T-cell (primary cell): ENCODE measurements around the gene RGS7. TPM values are rescaled to one million over a fixed set of nuclear protein-coding genes. Genes with fewer than 3 reads are reported as not detected.
"Not testable (repeated sequence)": the region's sequence is repeated elsewhere in the genome, so short reads cannot be mapped to it uniquely, and the experiment has no call there.

Experiments
- ATAC-seq, 4 experiments: fragments of 200-7000 bp in 3 of 4; fragments of 150-1000 bp in 1 of 4; cut with Tn5 transposase; replicated peaks in 1 of 4; 1 replicate in 3 of 4; 2 replicates in 1 of 4; pipeline ENCODE4 v1.10.0; 2021; ENCODE audit warnings: moderate library complexity in 3 of 4, mild to moderate bottlenecking in 2 of 4, moderate number of reproducible peaks in 1 of 4
- CTCF ChIA-PET, 2 donors: fragments of 300-600 bp; sonication (Branson Sonifier 250); formaldehyde crosslinking; loops; one replicate each; lab custom pipeline; 2022; ENCODE audit warnings: antibody characterized with exemption in 2 of 2; lab: Charles Lee
- POLR2A ChIA-PET, 2 donors: fragments of 300-600 bp; sonication (Branson Sonifier 250); formaldehyde crosslinking; loops; one replicate each; lab custom pipeline; 2022; ENCODE audit warnings: antibody characterized with exemption in 2 of 2; lab: Charles Lee
- DNase-seq, 35 experiments: peaks; one replicate each; pipeline versions ENCODE4 v3.0.0 to v3.0.0-alpha.2; 2013 to 2023
- H3K27ac ChIP-seq: one replicate; pipeline ENCODE4 v1.5.1; 2013; ENCODE audit warnings: low read length
- H3K27me3 ChIP-seq, 2 experiments: replicated peaks in 1 of 2; 1 replicate in 1 of 2; 2 replicates in 1 of 2; pipeline versions ENCODE4 v1.6.1 to v1.7.0; 2013; ENCODE audit warnings: low read length in 1 of 2, mixed read lengths in 1 of 2; ENCODE audit not compliant: control insufficient read depth in 2 of 2, insufficient read depth in 2 of 2; ENCODE audit errors: extremely low read depth in 1 of 2
- H3K36me3 ChIP-seq, 2 donors: 1 replicate in 1 of 2; 2 replicates in 1 of 2; pipeline versions ENCODE4 v1.6.1 to v1.7.0; 2013; ENCODE audit warnings: low read length in 1 of 2; ENCODE audit not compliant: control insufficient read depth in 2 of 2, insufficient read depth in 1 of 2; ENCODE audit errors: extremely low read depth in 1 of 2
- H3K4me1 ChIP-seq, 2 experiments: 1 replicate in 1 of 2; 2 replicates in 1 of 2; pipeline versions ENCODE4 v1.6.1 to v1.7.0; 2013; ENCODE audit warnings: low read length in 2 of 2, mixed read lengths in 1 of 2; ENCODE audit not compliant: insufficient read depth in 2 of 2, control insufficient read depth in 1 of 2; ENCODE audit errors: extremely low read depth in 1 of 2
- H3K4me3 ChIP-seq, 2 donors: 1 replicate in 1 of 2; 2 replicates in 1 of 2; pipeline versions ENCODE4 v1.5.1 to v1.7.0; 2013; ENCODE audit warnings: mild to moderate bottlenecking in 2 of 2, low read length in 1 of 2, moderate library complexity in 1 of 2; ENCODE audit not compliant: control insufficient read depth in 1 of 2; ENCODE audit errors: extremely low read depth in 1 of 2
- H3K9me3 ChIP-seq: 2 replicates; pipeline ENCODE4 v1.7.0; 2013
- H3K27ac Mint-ChIP-seq, 2 donors: one replicate each; pipeline ENCODE4 v1.8.0; 2020 to 2021; ENCODE audit warnings: mild to moderate bottlenecking in 2 of 2, mixed read lengths in 2 of 2
- H3K27me3 Mint-ChIP-seq, 2 donors: one replicate each; pipeline ENCODE4 v1.8.0; 2021 to 2022; ENCODE audit warnings: mixed read lengths in 2 of 2
- H3K36me3 Mint-ChIP-seq: one replicate; pipeline ENCODE4 v1.8.0; 2021; ENCODE audit warnings: mixed read lengths
- H3K4me1 Mint-ChIP-seq, 3 donors: one replicate each; pipeline ENCODE4 v1.8.0; 2020 to 2022; ENCODE audit warnings: mixed read lengths in 3 of 3, mild to moderate bottlenecking in 1 of 3
- H3K4me3 Mint-ChIP-seq, 3 donors: one replicate each; pipeline ENCODE4 v1.8.0; 2020 to 2022; ENCODE audit warnings: mild to moderate bottlenecking in 3 of 3, mixed read lengths in 3 of 3, moderate library complexity in 3 of 3
- H3K9me3 Mint-ChIP-seq, 3 donors: one replicate each; pipeline ENCODE4 v1.8.0; 2020 to 2022; ENCODE audit warnings: mixed read lengths in 3 of 3
- WGBS: methylation state at CpG from one replicate; pipeline ENCODE4 v1.1.5; 2013; ENCODE audit warnings: missing lambda C conversion rate; ENCODE audit not compliant: insufficient coverage; 5-methylcytosine and 5-hydroxymethylcytosine counted together
- total RNA-seq, 35 experiments: library from RNA in 6 of 35; stranded (reverse) in 6 of 35; fragments of 120-200 nt in 1 of 35; gene quantifications; one replicate each; pipeline versions ENCODE4 v1.2.1 to v1.2.4 and lab custom pipeline; 2013 to 2026

RGS7 gene
- total RNA-seq, 5 donors from 2014 or later (not counting 1 experiment from before 2014, with no cell fraction given): not detected

DNA sequence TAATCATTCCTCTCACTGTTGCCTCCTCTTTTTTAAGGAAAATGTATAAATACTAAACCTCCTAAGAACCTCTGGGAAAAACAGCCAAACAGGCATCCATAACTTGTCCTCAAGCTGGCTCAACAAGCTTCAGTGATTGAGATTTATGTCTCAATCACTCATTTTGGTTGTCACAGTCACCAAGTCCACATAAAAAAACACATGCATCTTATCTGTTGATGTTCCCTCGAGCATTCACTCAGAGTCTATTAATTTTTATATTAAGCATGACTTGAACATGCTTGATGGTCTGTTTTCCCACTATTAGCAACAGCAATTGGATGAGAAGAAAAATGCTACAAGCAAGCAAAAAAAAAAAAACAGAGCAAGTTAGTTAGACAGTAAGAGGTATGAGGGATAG lies 254.3 kb downstream of the RGS7 start:
- no peak for ATAC-seq
- no peak overlapping the region for H3K4me3 Mint-ChIP-seq
- no peaks in the 10 kb centered on the region for H3K36me3 ChIP-seq
- POLR2A ChIA-PET: no interaction called here
- DNase-seq: no peak
- CTCF ChIA-PET: no interaction called here
- no peak overlapping the region for H3K27ac Mint-ChIP-seq
- H3K27me3 ChIP-seq: no peaks in the 10 kb centered on the region
- peaks cover 0 to 6% (median 0%) of the 10 kb centered on the region in 3 donors for H3K9me3 Mint-ChIP-seq
- H3K4me1 ChIP-seq: no peaks in the 10 kb centered on the region
- H3K27me3 Mint-ChIP-seq: no peaks in the 10 kb centered on the region
- no peaks in the 10 kb centered on the region for H3K4me1 Mint-ChIP-seq
- no CpG with 5 or more reads among the region's 1 CpG for WGBS
- no peaks in the 10 kb centered on the region for H3K36me3 Mint-ChIP-seq
- no peak overlapping the region for H3K27ac ChIP-seq
- no peak overlapping the region for H3K4me3 ChIP-seq
- no peaks in the 10 kb centered on the region for H3K9me3 ChIP-seq

DNA sequence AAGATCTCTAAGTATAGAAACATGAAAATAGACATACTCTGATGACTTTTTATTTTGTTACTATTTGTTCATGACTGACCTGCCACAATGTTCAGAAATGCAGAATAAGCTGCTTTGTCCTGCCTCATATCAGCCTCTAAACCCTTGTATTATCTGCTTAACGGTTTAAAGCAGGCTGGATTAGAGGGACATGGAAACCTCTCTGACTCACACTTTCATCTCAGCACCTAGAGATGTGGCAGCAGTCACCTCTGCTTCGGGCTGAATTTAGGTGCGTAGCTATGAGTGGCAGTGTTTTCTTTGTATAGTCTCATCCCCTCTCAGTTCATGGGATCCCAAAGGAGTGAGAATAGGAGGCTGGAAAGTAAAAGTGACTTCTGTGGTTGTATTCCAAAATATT lies 255.4 kb downstream of the RGS7 start:
- H3K27me3 ChIP-seq: no peaks in the 10 kb centered on the region
- DNase-seq: no peak
- no peaks in the 10 kb centered on the region for H3K4me1 Mint-ChIP-seq
- CTCF ChIA-PET: no interaction called here
- no peaks in the 10 kb centered on the region for H3K9me3 ChIP-seq
- H3K4me3 ChIP-seq: no peak overlapping the region
- POLR2A ChIA-PET: no interaction called here
- H3K9me3 Mint-ChIP-seq: peaks cover 0 to 6% (median 0%) of the 10 kb centered on the region in 3 donors
- no CpG with 5 or more reads among the region's 3 CpGs for WGBS
- no peak for ATAC-seq
- H3K27ac ChIP-seq: no peak overlapping the region
- H3K4me1 ChIP-seq: no peaks in the 10 kb centered on the region
- H3K4me3 Mint-ChIP-seq: no peak overlapping the region
- H3K36me3 Mint-ChIP-seq: no peaks in the 10 kb centered on the region
- no peaks in the 10 kb centered on the region for H3K36me3 ChIP-seq
- H3K27ac Mint-ChIP-seq: no peak overlapping the region
- no peaks in the 10 kb centered on the region for H3K27me3 Mint-ChIP-seq

DNA sequence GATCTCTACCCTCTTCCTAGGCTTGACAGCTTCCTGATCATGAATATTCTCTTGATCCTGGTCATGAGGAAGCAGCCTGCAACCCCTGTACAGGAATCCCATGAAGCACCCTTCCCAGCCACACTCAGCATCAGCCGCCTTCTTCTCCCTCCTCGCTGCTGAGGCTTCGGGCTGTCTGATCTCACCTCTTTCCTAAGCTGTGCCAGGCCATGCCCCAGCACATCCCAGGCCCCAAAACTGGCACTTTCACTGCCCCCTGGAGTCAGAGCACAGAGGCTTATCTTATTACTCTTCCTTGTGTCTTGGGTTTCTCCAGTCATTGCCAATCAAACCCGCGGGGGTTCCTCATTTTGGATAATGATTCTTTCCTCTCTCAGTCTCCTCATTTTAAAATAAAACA lies 259.5 kb downstream of the RGS7 start:
- Mint-ChIP-seq H3K4me1 (no peaks in the 10 kb centered on the region), H3K27me3 (no peaks in the 10 kb centered on the region), H3K4me3 (no peak overlapping the region), H3K27ac (no peak overlapping the region), H3K36me3 (no peaks in the 10 kb centered on the region), H3K9me3 (peaks cover 0 to 9% (median 3%) of the 10 kb centered on the region in 3 donors)
- ChIA-PET POLR2A (no interaction called here), CTCF (no interaction called here)
- Histone ChIP-seq H3K9me3 (no peaks in the 10 kb centered on the region), H3K4me3 (no peak overlapping the region), H3K36me3 (no peaks in the 10 kb centered on the region), H3K27me3 (no peaks in the 10 kb centered on the region), H3K4me1 (no peaks in the 10 kb centered on the region), H3K27ac (no peak overlapping the region)
- 97% methylated on average over 5 of the region's 5 CpGs for WGBS
- no peak for ATAC-seq
- DNase-seq: no peak

DNA sequence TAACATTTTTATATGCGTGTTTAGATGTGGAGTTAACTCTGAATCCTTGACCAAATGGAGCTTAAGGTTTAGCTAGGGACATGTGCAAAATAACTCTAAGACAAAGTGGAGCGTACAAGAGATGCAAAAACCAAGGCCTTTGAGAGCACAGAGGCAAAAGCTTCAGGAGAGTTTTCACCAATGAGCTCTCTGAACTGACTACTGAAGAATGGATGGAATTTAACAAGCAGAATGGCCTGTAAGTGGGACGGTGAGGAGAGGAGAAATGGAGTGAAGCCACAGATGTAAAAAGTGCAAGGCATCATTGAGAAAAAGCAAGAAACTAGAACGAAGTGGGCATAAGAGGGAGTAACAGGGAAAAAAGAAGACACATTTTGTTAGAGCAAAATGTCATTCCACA lies 260.0 kb downstream of the RGS7 start:
- Mint-ChIP-seq H3K9me3 (peaks cover 0 to 9% (median 3%) of the 10 kb centered on the region in 3 donors), H3K27ac (no peak overlapping the region), H3K27me3 (no peaks in the 10 kb centered on the region), H3K4me1 (no peaks in the 10 kb centered on the region), H3K4me3 (no peak overlapping the region), H3K36me3 (no peaks in the 10 kb centered on the region)
- Histone ChIP-seq H3K4me3 (no peak overlapping the region), H3K36me3 (no peaks in the 10 kb centered on the region), H3K27me3 (no peaks in the 10 kb centered on the region), H3K27ac (no peak overlapping the region), H3K9me3 (no peaks in the 10 kb centered on the region), H3K4me1 (no peaks in the 10 kb centered on the region)
- ATAC-seq (no peak), DNase-seq (no peak)
- WGBS: 67% methylated on average over 3 of the region's 4 CpGs
- CTCF ChIA-PET: no interaction called here
- POLR2A ChIA-PET: no interaction called here

DNA sequence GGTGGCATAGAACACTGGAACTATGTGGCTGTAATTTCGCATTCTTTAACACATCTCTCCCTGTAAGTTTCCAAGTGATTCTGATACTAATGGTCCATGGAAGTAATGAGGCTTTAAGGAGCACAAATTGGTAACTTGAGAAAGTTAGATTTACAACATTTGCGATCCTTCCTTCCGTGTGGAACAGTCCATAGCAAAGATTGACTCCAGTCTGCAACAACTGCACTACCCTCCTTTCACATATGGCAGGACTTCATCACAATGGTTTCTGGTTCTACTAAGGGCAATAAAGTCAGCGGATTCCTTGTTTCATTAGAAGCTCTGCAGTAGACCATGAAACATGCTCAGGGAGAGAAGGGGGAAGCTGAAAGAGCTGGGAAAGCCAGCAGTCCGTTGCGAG lies 261.2 kb downstream of the RGS7 start:
- H3K27ac ChIP-seq: no peak overlapping the region
- H3K36me3 ChIP-seq: no peaks in the 10 kb centered on the region

DNA sequence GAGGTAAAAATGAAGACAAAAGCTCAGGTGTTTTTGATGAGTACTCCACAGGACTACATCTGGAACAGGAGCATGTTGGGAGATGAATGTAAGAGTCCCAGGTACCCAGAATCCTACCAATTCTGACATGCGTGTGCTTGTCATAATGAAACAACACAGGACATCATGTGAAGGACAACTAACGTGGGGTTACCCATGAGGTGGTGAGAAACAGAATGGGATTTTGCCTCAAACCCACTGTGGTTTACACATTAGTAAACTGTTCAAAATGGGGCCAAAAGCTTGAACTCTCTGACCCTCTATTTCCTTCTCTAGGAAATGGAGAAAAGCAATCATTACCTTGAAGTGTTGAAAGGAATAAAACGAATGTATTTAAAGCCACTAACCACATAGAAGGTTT lies 266.2 kb downstream of the RGS7 start:
- ChIA-PET CTCF (no interaction called here), POLR2A (no interaction called here)
- WGBS: 60% methylated on average over 1 of the region's 3 CpGs
- no peaks in the 10 kb centered on the region for H3K4me1 ChIP-seq
- no peaks in the 10 kb centered on the region for H3K27me3 ChIP-seq
- Mint-ChIP-seq H3K9me3 (peaks cover 0 to 12% (median 10%) of the 10 kb centered on the region in 3 donors), H3K36me3 (no peaks in the 10 kb centered on the region), H3K27me3 (no peaks in the 10 kb centered on the region), H3K4me3 (no peak overlapping the region), H3K27ac (no peak overlapping the region), H3K4me1 (no peaks in the 10 kb centered on the region)
- no peaks in the 10 kb centered on the region for H3K9me3 ChIP-seq
- H3K36me3 ChIP-seq: no peaks in the 10 kb centered on the region
- no peak for ATAC-seq
- DNase-seq: no peak
- H3K4me3 ChIP-seq: no peak overlapping the region
- no peak overlapping the region for H3K27ac ChIP-seq

More for the DNA sequence above, 261.2 kb downstream of the RGS7 start:
- Histone ChIP-seq H3K4me3 (no peak overlapping the region), H3K9me3 (no peaks in the 10 kb centered on the region), H3K27me3 (no peaks in the 10 kb centered on the region), H3K4me1 (no peaks in the 10 kb centered on the region)
- Mint-ChIP-seq H3K27me3 (no peaks in the 10 kb centered on the region), H3K4me3 (no peak overlapping the region), H3K36me3 (no peaks in the 10 kb centered on the region), H3K27ac (no peak overlapping the region), H3K9me3 (peaks cover 0 to 9% (median 3%) of the 10 kb centered on the region in 3 donors), H3K4me1 (no peaks in the 10 kb centered on the region)
- no peak for ATAC-seq
- CTCF ChIA-PET: no interaction called here
- POLR2A ChIA-PET: no interaction called here
- DNase-seq: no peak
- no CpG with 5 or more reads among the region's 6 CpGs for WGBS

DNA sequence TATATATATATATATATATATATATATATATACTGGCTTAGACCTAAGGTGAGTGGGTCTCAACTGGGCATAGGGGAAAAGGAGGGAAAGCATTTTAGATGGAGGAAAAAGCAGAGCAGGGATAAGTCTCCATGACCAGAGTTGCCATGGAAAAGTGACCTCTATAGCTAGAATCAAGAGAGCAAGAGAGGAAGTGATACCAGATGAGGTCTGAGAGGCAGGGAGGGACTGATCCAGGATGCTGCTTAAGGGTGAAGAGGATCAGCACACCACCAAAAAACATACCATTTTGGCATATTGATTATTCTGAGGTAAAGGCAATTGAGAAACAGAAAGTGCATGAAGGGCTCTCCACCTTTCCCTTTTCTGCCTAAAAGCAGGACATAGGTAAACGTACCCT lies 267.9 kb downstream of the RGS7 start:
- H3K4me1 ChIP-seq, H3K27me3 Mint-ChIP-seq, H3K27ac ChIP-seq, H3K9me3 ChIP-seq, H3K4me1 Mint-ChIP-seq, DNase-seq, H3K36me3 Mint-ChIP-seq, H3K27ac Mint-ChIP-seq, ATAC-seq, H3K4me3 Mint-ChIP-seq, H3K27me3 ChIP-seq, H3K4me3 ChIP-seq, CTCF ChIA-PET, H3K36me3 ChIP-seq, POLR2A ChIA-PET: not testable (repeated sequence)
- WGBS: 40% methylated on average over 1 of the region's 1 CpG
- H3K9me3 Mint-ChIP-seq: peaks cover 0 to 11% (median 8%) of the 10 kb centered on the region in 3 donors
